ENCODE measurements around the gene SF1.
A peak's percentile ranks its signal among the peaks of the same experiment; 100 is the strongest.

SF1 gene

DNA sequence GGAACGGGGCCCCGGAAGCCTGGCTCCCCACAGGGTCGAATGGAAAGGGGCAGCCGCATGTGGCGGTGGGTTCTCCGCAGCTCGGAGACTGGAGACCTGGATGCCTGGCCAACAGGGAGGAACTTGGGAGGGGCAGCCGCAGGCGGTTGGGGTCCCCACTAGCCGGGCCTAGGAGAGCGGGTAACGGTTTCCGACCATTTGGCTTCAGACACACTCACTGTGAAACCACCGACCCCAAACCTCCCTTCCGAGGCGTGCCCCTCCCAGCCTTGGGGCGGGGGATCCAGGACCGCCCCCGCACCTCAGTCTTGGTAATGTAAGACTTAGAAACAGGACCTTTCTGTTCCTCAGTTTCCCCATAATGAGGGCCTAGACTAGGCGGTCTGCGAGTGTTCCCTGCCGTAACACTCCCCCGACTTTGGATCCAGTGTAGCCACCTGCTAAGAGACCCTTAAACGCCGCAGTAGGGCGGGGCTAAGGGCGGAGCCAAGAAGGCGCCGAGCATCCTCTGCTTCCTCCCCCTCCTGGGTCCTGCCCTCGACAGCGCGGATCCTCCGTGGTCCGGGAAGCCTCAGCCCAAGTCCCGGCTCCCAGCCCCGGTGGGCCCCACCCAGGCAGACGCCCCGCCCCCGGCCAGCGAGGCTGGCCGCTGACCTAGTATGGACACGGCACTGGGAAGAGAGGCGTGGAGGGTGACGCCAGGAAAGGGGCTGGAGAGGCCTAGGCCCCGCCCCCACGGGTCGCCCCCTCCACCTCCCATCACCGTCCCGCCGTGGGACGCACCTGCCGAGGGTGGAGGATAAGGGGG lies 32.6 kb downstream of the SF1 start:
- Histone ChIP-seq H3K4me1 (peaks cover 14% of the 10 kb centered on the region; the same call in 1 of the 2 replicates), H3K4me3 (peak overlapping the region; percentile 32), H3K9me3 (no peaks in the 10 kb centered on the region), H3K36me3 (replicated peaks) (no peaks in the 10 kb centered on the region), H3K27me3 (ENCODE audit: low read depth) (peaks cover 4% of the 10 kb centered on the region; the same call in 1 of the 2 replicates)
- in situ Hi-C loops (cut with MboI; ENCODE audit: low sequenced_read_pairs), result no loop called here
- DNase-seq (ENCODE audit: low spot score in 2 of 2), result peak in 1 of 2 experiments; percentile 82

DNA sequence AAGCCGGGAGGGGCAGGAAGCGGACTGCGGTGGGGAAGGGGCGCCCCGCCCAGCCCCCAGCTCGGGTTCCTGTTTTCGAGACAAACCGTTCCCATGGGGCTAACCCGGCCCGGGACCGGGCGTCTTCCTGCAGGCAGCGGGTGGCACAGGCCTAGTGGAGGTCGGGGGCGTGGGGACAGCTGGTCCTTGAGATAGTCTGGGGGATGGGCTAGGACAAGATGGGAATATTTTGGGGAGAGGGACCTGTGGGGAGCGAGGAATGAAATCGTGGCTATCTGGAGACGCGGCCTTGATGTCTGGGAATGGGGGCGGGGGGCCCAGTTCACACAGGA lies 33.2 kb downstream of the SF1 start:
- peak in 1 of 2 experiments; percentile 65 for DNase-seq (ENCODE audit: low spot score in 2 of 2)
- peak overlapping the region; percentile 32 for H3K4me3 ChIP-seq
- in situ Hi-C loops (cut with MboI; ENCODE audit: low sequenced_read_pairs), result no loop called here

DNA sequence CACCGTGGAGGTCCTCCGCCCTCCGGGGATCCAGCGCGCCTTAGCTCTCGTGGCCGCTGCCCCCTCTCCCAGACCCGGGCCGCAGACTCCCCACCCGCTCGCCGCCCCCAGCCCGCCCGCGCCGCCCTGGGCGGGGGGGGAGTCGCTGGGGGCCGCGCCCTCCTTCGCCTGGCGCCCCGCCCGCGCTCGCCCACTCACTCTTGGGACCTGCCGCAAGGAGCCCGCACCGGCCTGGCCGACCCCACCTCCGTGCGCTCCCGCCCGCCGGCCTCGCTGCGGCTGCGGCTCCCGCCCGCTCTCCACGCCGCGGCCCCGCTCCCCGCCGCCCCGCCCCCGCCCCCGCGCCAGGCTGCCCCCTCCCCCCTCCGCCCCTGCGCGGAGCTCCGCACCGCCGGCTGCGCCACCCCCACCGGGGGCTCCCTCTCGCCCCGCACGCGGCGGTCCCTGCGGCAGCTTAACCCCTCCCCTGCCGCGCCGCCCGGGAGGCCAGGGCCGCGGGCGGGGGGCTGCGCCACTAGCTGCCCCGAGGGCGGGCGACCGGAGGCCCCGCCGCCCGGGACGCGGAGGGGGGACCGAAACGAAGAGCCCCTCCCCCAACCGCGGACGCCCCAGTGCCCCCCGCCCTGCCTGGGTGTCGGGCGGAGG lies 33.7 kb downstream of the SF1 start:
- Histone ChIP-seq H3K4me1 (peaks cover 14% of the 10 kb centered on the region; the same call in 1 of the 2 replicates), H3K4me3 (peak overlapping the region; percentile 36), H3K27me3 (ENCODE audit: low read depth) (peaks cover 4% of the 10 kb centered on the region; the same call in 1 of the 2 replicates), H3K9me3 (no peaks in the 10 kb centered on the region), H3K36me3 (replicated peaks) (no peaks in the 10 kb centered on the region)
- in situ Hi-C loops (cut with MboI; ENCODE audit: low sequenced_read_pairs), result no loop called here
- DNase-seq (ENCODE audit: low spot score in 2 of 2), result peak in 1 of 2 experiments; percentile 48

More for the DNA sequence above, 33.2 kb downstream of the SF1 start:
- Histone ChIP-seq H3K36me3 (replicated peaks) (no peaks in the 10 kb centered on the region), H3K9me3 (no peaks in the 10 kb centered on the region), H3K4me1 (peaks cover 14% of the 10 kb centered on the region; the same call in 1 of the 2 replicates), H3K27me3 (ENCODE audit: low read depth) (peaks cover 4% of the 10 kb centered on the region; the same call in 1 of the 2 replicates)

DNA sequence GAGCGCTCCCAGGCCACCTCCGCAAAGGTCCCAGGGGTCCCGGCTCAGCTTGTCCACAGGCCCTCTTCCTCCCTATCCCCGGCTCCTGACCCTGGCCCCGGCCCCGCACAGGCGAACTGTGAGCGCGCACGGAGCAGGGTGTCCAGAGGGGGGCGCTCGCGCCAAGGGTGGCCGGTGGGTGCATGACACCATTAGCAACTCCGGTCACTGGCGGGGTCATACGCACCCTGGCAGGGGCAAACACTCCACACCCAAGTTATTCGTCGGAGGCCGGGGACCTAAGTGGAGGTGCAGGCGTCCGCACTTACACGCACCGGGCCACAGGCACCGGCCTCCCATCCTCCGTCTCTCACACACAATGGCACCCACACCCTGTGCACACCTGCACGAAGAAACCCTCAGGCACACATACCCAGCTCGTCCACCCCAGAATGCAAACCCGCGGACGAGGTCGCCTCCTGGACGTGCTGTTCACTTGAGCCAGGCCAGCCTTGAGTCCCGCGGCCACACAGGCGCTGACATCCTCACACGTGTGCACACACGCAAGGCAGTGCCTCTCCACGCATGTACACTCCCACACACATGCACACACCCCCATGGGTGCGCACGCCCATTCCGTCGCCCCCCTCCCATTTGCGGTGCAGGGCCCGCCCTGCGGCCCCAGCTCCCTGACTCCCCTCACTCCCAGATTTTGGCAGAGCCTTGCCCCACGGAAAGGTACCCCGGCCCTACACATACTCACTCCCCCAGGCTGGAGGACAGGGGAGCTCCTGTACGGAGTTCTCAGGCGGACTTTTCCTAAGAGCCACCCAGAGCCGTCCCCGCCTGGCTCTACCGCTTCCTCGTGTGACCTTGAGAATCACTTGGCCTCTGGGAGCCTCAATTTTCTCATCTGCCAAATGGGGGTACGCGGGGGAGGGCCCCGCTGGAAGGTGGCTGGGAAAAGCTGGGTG lies 34.5 kb downstream of the SF1 start, which contains the start of gene RASGRP2:
RASGRP2 (minus strand) TSS at position 552 of the 953 bp plus-strand sequence. CDS start 1,276 bp downstream, outside the sequence.
- Histone ChIP-seq H3K27me3 (ENCODE audit: low read depth) (peaks cover 4% of the 10 kb centered on the region; the same call in 1 of the 2 replicates), H3K4me1 (peaks cover 14% of the 10 kb centered on the region; the same call in 1 of the 2 replicates)

DNA sequence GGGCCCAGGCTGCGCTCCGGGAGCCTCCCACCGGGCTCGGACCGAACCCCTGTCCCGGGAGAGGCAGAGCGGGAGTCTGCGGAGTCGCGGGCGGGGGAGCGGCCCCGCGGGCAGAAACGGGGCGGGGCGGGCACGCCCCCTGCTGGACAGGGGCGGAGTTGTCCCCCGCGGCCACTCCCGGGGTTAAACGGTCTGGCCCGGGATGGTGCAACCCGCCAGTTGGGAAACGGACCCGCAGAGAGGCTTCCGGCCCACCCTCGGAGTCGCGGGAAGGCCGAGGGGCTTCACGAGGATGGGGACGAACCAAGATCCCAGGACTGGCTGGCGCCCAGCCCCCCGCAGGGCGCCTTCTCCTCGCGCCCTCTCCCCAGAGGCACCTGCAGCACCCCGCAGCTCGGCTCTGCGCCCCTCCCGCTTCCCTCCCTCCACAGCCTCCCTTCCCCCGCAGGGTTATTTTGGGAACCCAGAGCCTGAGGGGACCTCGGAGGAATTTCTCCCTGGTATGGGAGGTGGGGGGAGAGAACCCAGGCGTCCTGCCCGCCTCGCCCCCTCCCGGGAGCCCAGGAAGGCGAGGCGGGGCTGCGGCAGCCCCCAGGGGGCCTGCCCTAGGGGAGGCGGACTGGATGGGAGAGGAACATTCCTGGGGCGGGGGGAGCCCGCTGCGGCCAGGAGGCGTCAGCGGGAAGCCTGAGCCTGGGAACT lies 35.3 kb downstream of the SF1 start:
- peak overlapping the region; percentile 36 for H3K4me3 ChIP-seq
- peak in 1 of 2 experiments; percentile 79 for DNase-seq (ENCODE audit: low spot score in 2 of 2)
- peaks cover 14% of the 10 kb centered on the region; the same call in 1 of the 2 replicates for H3K4me1 ChIP-seq
- H3K36me3 ChIP-seq (replicated peaks), result no peaks in the 10 kb centered on the region
- H3K9me3 ChIP-seq, result no peaks in the 10 kb centered on the region; the same call in 1 of the 2 replicates
- peaks cover 4% of the 10 kb centered on the region; the same call in 1 of the 2 replicates for H3K27me3 ChIP-seq (ENCODE audit: low read depth)
- in situ Hi-C loops (cut with MboI; ENCODE audit: low sequenced_read_pairs), result no loop called here

More for the DNA sequence above, 34.5 kb downstream of the SF1 start, which contains the start of gene RASGRP2:
- Histone ChIP-seq H3K36me3 (replicated peaks) (no peaks in the 10 kb centered on the region), H3K9me3 (no peaks in the 10 kb centered on the region), H3K4me3 (peak within 1 kb of the TSS; percentile 36)
- in situ Hi-C loops (cut with MboI; ENCODE audit: low sequenced_read_pairs), result no loop called here
- DNase-seq (ENCODE audit: low spot score in 2 of 2), result peak in 1 of 2 experiments; percentile 87

DNA sequence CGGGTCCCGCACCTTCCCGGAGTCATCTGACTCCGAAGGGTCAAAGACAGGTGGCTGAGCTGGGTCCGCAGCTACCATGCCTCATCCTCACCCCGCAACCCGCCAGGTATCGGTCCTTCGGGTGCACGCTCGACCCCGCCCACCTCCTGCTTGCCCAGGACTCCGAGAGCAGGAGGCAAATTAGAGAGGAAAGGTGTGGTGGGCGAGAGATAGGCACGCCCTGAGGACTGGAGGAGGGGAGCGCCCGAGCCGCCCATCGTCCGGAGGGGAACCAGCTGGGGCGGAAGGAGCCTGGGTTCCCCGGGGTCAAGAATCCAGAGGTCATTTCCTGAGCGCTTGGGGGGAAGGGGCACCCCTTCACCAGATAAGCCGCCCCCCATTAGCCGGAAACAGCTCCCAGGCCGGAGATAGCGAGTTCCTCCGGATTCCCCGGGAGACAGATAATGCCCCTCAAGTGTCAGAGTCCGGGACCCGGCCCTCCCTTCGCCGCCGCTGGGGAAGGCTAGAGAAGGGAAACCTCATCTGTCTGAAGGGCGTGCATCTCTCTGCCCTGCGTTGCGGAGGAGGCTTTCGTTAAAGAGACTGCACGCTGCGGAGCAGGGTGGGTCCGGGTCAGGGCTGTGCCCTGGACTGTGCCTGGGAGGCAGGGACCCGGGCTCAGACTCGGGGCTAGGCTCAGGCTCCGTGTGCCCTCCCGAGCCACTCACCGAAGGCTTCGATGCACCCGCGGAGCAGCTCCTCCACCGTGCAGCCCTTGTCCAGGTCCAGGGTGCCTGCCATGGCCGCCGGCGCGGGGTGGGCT lies 36.1 kb downstream of the SF1 start:
- H3K4me3 ChIP-seq, result peak overlapping the region; percentile 36
- H3K9me3 ChIP-seq, result no peaks in the 10 kb centered on the region; the same call in 1 of the 2 replicates

DNA sequence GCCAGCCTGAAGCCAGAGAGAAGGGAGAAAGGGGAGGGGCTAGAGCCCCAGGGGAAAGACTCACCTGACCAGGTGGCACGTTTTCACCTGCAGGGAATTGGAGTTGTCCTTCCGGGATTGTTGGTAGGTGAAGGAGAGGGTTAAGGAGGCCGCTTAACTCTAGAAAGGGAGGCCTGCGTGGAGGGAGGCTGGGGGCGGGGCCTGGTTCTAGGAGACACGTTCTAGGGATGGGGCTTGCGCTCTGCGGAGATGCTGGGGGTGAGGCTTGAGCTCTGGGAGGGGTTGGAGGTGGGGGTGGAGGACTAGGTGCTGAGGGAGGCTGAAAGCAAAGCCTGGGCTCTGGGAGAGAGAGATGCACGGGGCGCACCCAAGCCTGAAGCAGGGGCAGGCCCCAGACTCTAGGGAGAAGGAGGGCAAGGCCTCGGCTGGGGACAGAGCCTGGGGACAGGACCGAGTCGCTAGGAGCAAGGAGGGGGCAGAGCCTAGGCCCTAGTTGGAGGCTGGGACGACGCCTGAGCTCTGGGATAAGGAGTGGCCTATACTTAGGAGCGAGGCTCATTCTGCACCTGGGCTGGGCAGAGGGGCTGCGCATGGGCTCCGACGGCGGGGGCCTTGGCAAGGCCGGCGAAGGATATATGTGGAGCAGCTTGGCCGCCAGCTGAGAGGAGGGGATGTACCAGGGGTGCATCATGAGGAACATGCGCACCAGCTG lies 36.8 kb downstream of the SF1 start:
- in situ Hi-C loops (cut with MboI; ENCODE audit: low sequenced_read_pairs), result no loop called here
- Histone ChIP-seq H3K4me1 (peaks cover 14% of the 10 kb centered on the region; the same call in 1 of the 2 replicates), H3K36me3 (replicated peaks) (no peaks in the 10 kb centered on the region), H3K27me3 (ENCODE audit: low read depth) (peaks cover 4% of the 10 kb centered on the region; the same call in 1 of the 2 replicates), H3K4me3 (no peak overlapping the region), H3K9me3 (no peaks in the 10 kb centered on the region; the same call in 1 of the 2 replicates)
- DNase-seq (ENCODE audit: low spot score in 2 of 2), result peak in 1 of 2 experiments; percentile 32

More for the DNA sequence above, 36.1 kb downstream of the SF1 start:
- peak in 1 of 2 experiments; percentile 34 for DNase-seq (ENCODE audit: low spot score in 2 of 2)
- peaks cover 14% of the 10 kb centered on the region; the same call in 1 of the 2 replicates for H3K4me1 ChIP-seq
- in situ Hi-C loops (cut with MboI; ENCODE audit: low sequenced_read_pairs), result no loop called here
- peaks cover 4% of the 10 kb centered on the region; the same call in 1 of the 2 replicates for H3K27me3 ChIP-seq (ENCODE audit: low read depth)
- no peaks in the 10 kb centered on the region for H3K36me3 ChIP-seq (replicated peaks)

DNA sequence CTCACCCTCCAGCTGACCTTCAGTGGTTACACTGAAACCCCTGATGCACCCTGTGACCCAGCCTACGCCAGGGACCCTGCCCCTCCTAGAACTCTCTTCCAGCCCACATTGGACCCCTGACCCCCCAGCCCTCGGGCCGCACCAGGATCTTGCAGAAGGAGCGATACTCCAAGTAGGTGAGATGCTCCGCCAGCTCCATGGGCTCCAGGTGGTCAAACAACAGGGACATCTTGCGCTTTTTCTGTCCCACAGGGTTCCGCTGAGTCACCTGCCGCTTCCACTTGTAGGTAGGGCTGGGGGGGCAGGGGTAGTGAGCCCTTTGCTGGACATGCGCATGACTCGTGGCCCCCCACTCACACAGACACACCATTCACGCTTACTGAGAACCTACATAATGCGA lies 38.5 kb downstream of the SF1 start:
- H3K4me3 ChIP-seq, result no peak overlapping the region
- H3K9me3 ChIP-seq, result no peaks in the 10 kb centered on the region; the same call in 1 of the 2 replicates
- peaks cover 14% of the 10 kb centered on the region; the same call in 1 of the 2 replicates for H3K4me1 ChIP-seq
- DNase-seq (ENCODE audit: low spot score in 2 of 2), result no peak
- in situ Hi-C loops (cut with MboI; ENCODE audit: low sequenced_read_pairs), result no loop called here
- peaks cover 4% of the 10 kb centered on the region; the same call in 1 of the 2 replicates for H3K27me3 ChIP-seq (ENCODE audit: low read depth)
- no peaks in the 10 kb centered on the region for H3K36me3 ChIP-seq (replicated peaks)

DNA sequence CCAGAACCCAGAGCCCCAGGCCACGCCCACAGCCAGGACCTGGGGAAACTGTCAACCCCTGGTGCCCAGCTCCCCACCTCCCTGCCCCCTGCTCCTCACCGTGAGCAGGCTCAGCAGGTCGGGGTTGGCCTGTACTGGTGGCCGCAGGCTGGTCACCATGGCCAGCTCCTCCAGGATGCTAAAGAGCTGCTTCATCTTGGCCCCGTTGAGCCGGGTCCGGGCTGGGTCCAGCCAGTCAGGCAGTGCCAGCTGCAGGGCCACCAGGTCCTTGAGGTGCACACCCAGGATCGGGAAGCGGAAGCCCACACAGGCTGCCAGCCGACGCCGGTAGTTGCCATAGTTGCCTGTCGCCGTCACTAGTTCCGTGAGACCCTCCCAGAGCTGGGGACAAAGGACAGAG lies 41.7 kb downstream of the SF1 start:
- DNase-seq (ENCODE audit: low spot score in 2 of 2), result no peak
- H3K4me1 ChIP-seq, result no peaks in the 10 kb centered on the region
- H3K4me3 ChIP-seq, result no peak overlapping the region
- in situ Hi-C loops (cut with MboI; ENCODE audit: low sequenced_read_pairs), result no loop called here
- H3K9me3 ChIP-seq, result no peaks in the 10 kb centered on the region; the same call in 1 of the 2 replicates
- H3K27me3 ChIP-seq (ENCODE audit: low read depth), result no peaks in the 10 kb centered on the region
- no peaks in the 10 kb centered on the region for H3K36me3 ChIP-seq (replicated peaks)

DNA sequence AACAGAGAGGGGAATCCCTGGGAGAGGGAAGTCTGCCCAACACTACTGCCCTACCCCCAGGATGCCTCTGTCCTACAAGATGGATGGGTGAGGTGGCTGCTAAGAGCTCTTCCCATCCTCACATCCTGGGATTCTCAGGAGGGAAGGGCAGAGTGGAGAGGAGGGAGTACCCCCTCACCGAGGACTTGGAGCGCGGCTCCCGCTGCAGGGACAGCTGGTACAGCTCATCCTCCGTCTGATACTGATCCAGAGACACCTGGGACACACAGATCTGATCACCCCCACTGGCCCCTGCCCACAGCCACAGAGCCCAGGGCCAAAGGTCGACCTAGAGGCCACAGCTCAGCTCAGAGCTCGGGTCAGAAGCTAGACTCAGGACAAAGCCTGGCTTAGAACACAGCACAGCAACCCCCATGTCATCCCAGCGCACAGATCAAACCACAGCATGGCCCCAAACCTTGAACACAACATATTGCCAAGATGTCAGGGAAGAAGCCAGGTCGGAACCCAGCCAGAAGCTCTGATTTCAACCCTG lies 42.5 kb downstream of the SF1 start:
- no peak for DNase-seq (ENCODE audit: low spot score in 2 of 2)
- Histone ChIP-seq H3K4me3 (no peak overlapping the region), H3K9me3 (no peaks in the 10 kb centered on the region; the same call in 1 of the 2 replicates), H3K36me3 (replicated peaks) (no peaks in the 10 kb centered on the region), H3K4me1 (peaks cover 3% of the 10 kb centered on the region; the same call in 1 of the 2 replicates), H3K27me3 (ENCODE audit: low read depth) (no peaks in the 10 kb centered on the region)
- in situ Hi-C loops (cut with MboI; ENCODE audit: low sequenced_read_pairs), result no loop called here

Data from HAP-1 (cell line).